Aorta (tissue), 5 donors: ENCODE data around the gene CACNA1D. TPM values are rescaled to one million over a fixed set of nuclear protein-coding genes. Genes with fewer than 3 reads are reported as not detected.

Experiments used
- ATAC-seq: fragments of 200-7000 bp; cut with Tn5 transposase; one replicate; pipeline ENCODE4 v1.9.1; 2022; ENCODE audit warnings: moderate library complexity; ENCODE audit not compliant: low FRiP score
- DNase-seq, 2 donors: peaks; one replicate each; pipeline ENCODE4 v3.0.0-alpha.2; 2020
- H3K27ac ChIP-seq, 2 donors: one replicate each; pipeline ENCODE4 v1.5.1; 2013; ENCODE audit warnings: low read length in 2 of 2, mild to moderate bottlenecking in 2 of 2, moderate library complexity in 2 of 2, control low read depth in 1 of 2, inconsistent platforms in 1 of 2, low read depth in 1 of 2
- H3K27me3 ChIP-seq, 2 donors: one replicate each; pipeline ENCODE4 v1.6.1; 2013; ENCODE audit warnings: control low read depth in 1 of 2, low read length in 1 of 2, mild to moderate bottlenecking in 1 of 2, moderate library complexity in 1 of 2; ENCODE audit not compliant: insufficient read depth in 2 of 2, control insufficient read depth in 1 of 2
- H3K36me3 ChIP-seq, 2 donors: one replicate each; pipeline ENCODE4 v1.6.1; 2013; ENCODE audit warnings: control low read depth in 1 of 2, low read length in 1 of 2, mild to moderate bottlenecking in 1 of 2; ENCODE audit not compliant: insufficient read depth in 2 of 2, control insufficient read depth in 1 of 2
- H3K4me1 ChIP-seq, 2 donors: one replicate each; pipeline ENCODE4 v1.6.1; 2013; ENCODE audit warnings: low read length in 2 of 2, control low read depth in 1 of 2, mild to moderate bottlenecking in 1 of 2, moderate library complexity in 1 of 2; ENCODE audit not compliant: insufficient read depth in 2 of 2, control insufficient read depth in 1 of 2
- H3K4me3 ChIP-seq, 2 donors: one replicate each; pipeline ENCODE4 v1.5.1; 2013; ENCODE audit warnings: low read length in 2 of 2, control low read depth in 1 of 2, mild to moderate bottlenecking in 1 of 2
- H3K9me3 ChIP-seq: one replicate; pipeline ENCODE4 v1.6.1; 2013; ENCODE audit warnings: mild to moderate bottlenecking, low read length; ENCODE audit not compliant: control insufficient read depth
- WGBS, 2 donors: extraction: QIAGEN DNeasy Blood & Tissue Kit; methylation state at CpG; one replicate each; pipeline ENCODE4 v1.1.7; 2013; 5-methylcytosine and 5-hydroxymethylcytosine counted together
- intact Hi-C, 2 donors: fragments of 100-400 bp; cut with DNase I; formaldehyde crosslinking; loops; one replicate each; pipeline versions ENCODE4 v1.14.2 to v1.15.0; 2022
- polyA plus RNA-seq, 2 donors: library from polyadenylated mRNA; stranded (reverse); fragments of 200-250 nt; gene quantifications; one replicate each; pipeline ENCODE4 v1.2.3, GENCODE V29; 2013
- total RNA-seq, 2 donors: library from RNA; stranded (reverse); fragmentation: NEBNext Ultra II Directional; extraction: Animal tissue kit (Norgen Biotek cat#: 25700); gene quantifications; one replicate each; pipeline ENCODE4 v1.2.1, GENCODE V29; 2021
- donor health status: healthy with polysubstance abuse.
- donor health status: Bipolar disorder and iron deficiency.
- donor health status: DM: no; HTN: no; CAD: no.
- donor health status: DM: no; HTN: no; CAD: no.
- donor health status: DM: yes; HTN: yes; CAD: no.

Gene CACNA1D
- total and polyA plus RNA-seq, 4 donors = 0.25 to 7.4 (median 0.78) TPM; not detected in 1

- Histone ChIP-seq H3K36me3 (no peaks in the 10 kb centered on the region), H3K4me3 (no peak overlapping the region), H3K27me3 (no peaks in the 10 kb centered on the region), H3K27ac (peak overlapping the region; percentile 37 to 42), H3K9me3 (no peaks in the 10 kb centered on the region), H3K4me1 (peaks cover 4 to 5% of the 10 kb centered on the region in 2 donors)
- ATAC-seq (no peak), DNase-seq (no peak)
- intact Hi-C loops = loop anchor here in 1 of 2 donors (5.0 kb wide), 1 partner anchor 116 kb away; the partner anchor contains the start of gene SELENOK
- WGBS, 2 donors = 6 to 12% methylated on average over 9 of the region's 9 CpGs
Observed at GRCh38 chr3:53776494-53777101, 282.2 kb downstream of the CACNA1D start.

GRCh38 chr3:53777468-53777867 lies 283.1 kb downstream of the CACNA1D start:
- no peak for DNase-seq
- ATAC-seq = no peak
- no peak overlapping the region for H3K4me3 ChIP-seq
- H3K4me1 ChIP-seq = peaks cover 4 to 5% of the 10 kb centered on the region in 2 donors
- peak overlapping the region in 1 of 2 donors; percentile 42 for H3K27ac ChIP-seq
- intact Hi-C loops = loop anchor here in 1 of 2 donors (5.0 kb wide), 1 partner anchor 115 kb away; the partner anchor contains the start of gene SELENOK
- no peaks in the 10 kb centered on the region for H3K27me3 ChIP-seq
- no peaks in the 10 kb centered on the region for H3K9me3 ChIP-seq
- WGBS, 2 donors = 94% methylated on average over 8 of the region's 8 CpGs
- H3K36me3 ChIP-seq = no peaks in the 10 kb centered on the region

- Histone ChIP-seq H3K36me3 (no peaks in the 10 kb centered on the region), H3K4me1 (peaks cover 1 to 4% of the 10 kb centered on the region in 2 donors), H3K27ac (no peak overlapping the region), H3K27me3 (no peaks in the 10 kb centered on the region), H3K4me3 (no peak overlapping the region), H3K9me3 (no peaks in the 10 kb centered on the region)
- ATAC-seq = no peak
- intact Hi-C loops = loop anchor here in 1 of 2 donors (5.0 kb wide), 1 partner anchor 114 kb away; the partner anchor contains the start of gene SELENOK
- no peak for DNase-seq
- 95 to 96% methylated on average over 3 of the region's 3 CpGs for WGBS, 2 donors
Observed at GRCh38 chr3:53778153-53778552, 283.7 kb downstream of the CACNA1D start.

- Histone ChIP-seq H3K27me3 (no peaks in the 10 kb centered on the region), H3K4me1 (peaks cover 0 to 2% of the 10 kb centered on the region in 2 donors), H3K36me3 (no peaks in the 10 kb centered on the region), H3K9me3 (no peaks in the 10 kb centered on the region), H3K4me3 (no peak overlapping the region), H3K27ac (no peak overlapping the region)
- DNase-seq = no peak
- no peak for ATAC-seq
- intact Hi-C loops = no loop called here
- 77 to 95% methylated on average over 4 of the region's 4 CpGs for WGBS, 2 donors
Observed at GRCh38 chr3:53780171-53780570, 285.8 kb downstream of the CACNA1D start.

- Histone ChIP-seq H3K4me3 (no peak overlapping the region), H3K9me3 (no peaks in the 10 kb centered on the region), H3K36me3 (no peaks in the 10 kb centered on the region), H3K27me3 (no peaks in the 10 kb centered on the region), H3K4me1 (peaks cover 0 to 2% of the 10 kb centered on the region in 2 donors), H3K27ac (no peak overlapping the region)
- 89 to 95% methylated on average over 2 of the region's 2 CpGs for WGBS, 2 donors
- intact Hi-C loops = no loop called here
- DNase-seq = no peak
- ATAC-seq = no peak
Observed at GRCh38 chr3:53780806-53781205, 286.4 kb downstream of the CACNA1D start.

GRCh38 chr3:53787016-53787415 lies 292.6 kb downstream of the CACNA1D start:
- no peaks in the 10 kb centered on the region for H3K36me3 ChIP-seq
- intact Hi-C loops = no loop called here
- peaks cover 1% of the 10 kb centered on the region for H3K9me3 ChIP-seq
- WGBS, 2 donors = 91 to 93% methylated on average over 9 of the region's 9 CpGs
- no peaks in the 10 kb centered on the region for H3K4me1 ChIP-seq
- ATAC-seq = no peak
- no peak overlapping the region for H3K4me3 ChIP-seq
- H3K27me3 ChIP-seq = no peaks in the 10 kb centered on the region
- H3K27ac ChIP-seq = no peak overlapping the region
- no peak for DNase-seq

GRCh38 chr3:53788038-53788437 lies 293.6 kb downstream of the CACNA1D start:
- DNase-seq (no peak), ATAC-seq (no peak)
- H3K4me3 ChIP-seq = no peak overlapping the region
- no peaks in the 10 kb centered on the region for H3K4me1 ChIP-seq
- no peak overlapping the region for H3K27ac ChIP-seq
- H3K36me3 ChIP-seq = no peaks in the 10 kb centered on the region
- WGBS, 2 donors = 78 to 84% methylated on average over 5 of the region's 5 CpGs
- intact Hi-C loops = no loop called here
- peaks cover 1% of the 10 kb centered on the region for H3K9me3 ChIP-seq
- H3K27me3 ChIP-seq = no peaks in the 10 kb centered on the region

GRCh38 chr3:53789459-53789858 lies 295.0 kb downstream of the CACNA1D start:
- H3K4me3 ChIP-seq = no peak overlapping the region
- H3K9me3 ChIP-seq = peaks cover 1% of the 10 kb centered on the region
- ATAC-seq = no peak
- no peak overlapping the region for H3K27ac ChIP-seq
- H3K36me3 ChIP-seq = no peaks in the 10 kb centered on the region
- intact Hi-C loops = no loop called here
- H3K4me1 ChIP-seq = no peaks in the 10 kb centered on the region
- peak in 1 of 2 donors; percentile 69 for DNase-seq
- 91 to 92% methylated on average over 16 of the region's 16 CpGs for WGBS, 2 donors
- H3K27me3 ChIP-seq = no peaks in the 10 kb centered on the region

- no peak for ATAC-seq
Observed at GRCh38 chr3:53790470-53790869, 296.1 kb downstream of the CACNA1D start.

More at GRCh38 chr3:53790470-53790869, 296.1 kb downstream of the CACNA1D start:
- 93 to 99% methylated on average over 5 of the region's 5 CpGs for WGBS, 2 donors
- Histone ChIP-seq H3K4me1 (no peaks in the 10 kb centered on the region), H3K27me3 (no peaks in the 10 kb centered on the region), H3K9me3 (peaks cover 1% of the 10 kb centered on the region), H3K4me3 (no peak overlapping the region), H3K27ac (no peak overlapping the region), H3K36me3 (no peaks in the 10 kb centered on the region)
- peak in 1 of 2 donors; percentile 64 for DNase-seq
- intact Hi-C loops = loop anchor here in 1 of 2 donors (10.0 kb wide), 1 partner anchor 46 kb away; no protein-coding TSS in a partner anchor
